CD4-positive, alpha-beta T cell treated with Interleukin-6 for 4 hours (primary cell): ENCODE data around the gene ATRNL1.

Source experiments
- DNase-seq: peaks from one replicate; pipeline ENCODE4 v3.0.0-alpha.2; 2020; ENCODE audit warnings: mixed read lengths

The ATRNL1 gene

GRCh38 chr10:115957786-115958442 lies 864.7 kb downstream of the ATRNL1 start:
- DNase-seq: no peak

- DNase-seq: no peak
Observed at GRCh38 chr10:115963848-115964247, 870.7 kb downstream of the ATRNL1 start.

GRCh38 chr10:115964827-115965226 lies 871.7 kb downstream of the ATRNL1 start:
- no peak for DNase-seq

GRCh38 chr10:115965376-115965775 lies 872.2 kb downstream of the ATRNL1 start:
- no peak for DNase-seq

- no peak for DNase-seq
Observed at GRCh38 chr10:115968236-115968635, 875.1 kb downstream of the ATRNL1 start.

- no peak for DNase-seq
Observed at GRCh38 chr10:115969591-115969990, 876.4 kb downstream of the ATRNL1 start.

DNA sequence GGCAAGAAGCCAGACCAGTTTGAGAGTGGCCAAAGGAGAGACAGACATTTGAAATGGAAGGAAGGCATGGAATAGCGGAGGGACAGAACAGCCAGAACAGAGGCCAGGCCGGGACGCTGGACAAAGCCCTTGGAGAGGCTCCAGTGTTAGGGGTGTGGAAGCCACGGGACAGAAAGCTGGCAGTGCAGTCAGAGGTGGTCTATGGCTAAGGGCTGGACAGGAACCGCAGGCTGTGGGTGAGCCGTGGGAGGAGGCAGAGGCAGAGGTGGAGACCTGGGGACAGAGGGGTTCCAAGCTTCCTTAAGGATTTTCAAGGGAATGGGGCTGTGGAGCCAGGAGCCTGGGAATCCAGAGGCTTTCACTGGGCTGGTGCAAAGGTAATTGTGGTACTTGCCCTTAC lies 878.8 kb downstream of the ATRNL1 start:
- DNase-seq: no peak

DNA sequence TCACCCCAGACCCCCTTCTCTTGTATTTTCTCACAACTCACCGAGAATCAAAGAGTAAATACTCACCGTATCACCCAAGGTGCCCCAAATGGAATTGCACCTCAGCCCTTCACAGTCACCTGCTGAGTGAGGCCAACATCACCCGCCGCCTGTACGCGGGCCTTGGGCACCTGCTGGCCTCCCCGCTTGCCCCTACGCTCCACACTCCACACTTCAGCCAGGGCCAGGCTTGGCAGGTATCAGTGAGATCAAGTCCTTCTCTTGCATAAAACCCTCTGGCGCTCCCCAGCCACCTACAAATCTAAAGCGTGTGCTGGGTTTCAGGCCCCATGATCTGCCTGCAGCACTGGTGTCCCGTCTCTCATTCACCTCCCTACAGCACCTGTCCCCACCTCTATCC lies 879.3 kb downstream of the ATRNL1 start:
- DNase-seq: no peak

DNA sequence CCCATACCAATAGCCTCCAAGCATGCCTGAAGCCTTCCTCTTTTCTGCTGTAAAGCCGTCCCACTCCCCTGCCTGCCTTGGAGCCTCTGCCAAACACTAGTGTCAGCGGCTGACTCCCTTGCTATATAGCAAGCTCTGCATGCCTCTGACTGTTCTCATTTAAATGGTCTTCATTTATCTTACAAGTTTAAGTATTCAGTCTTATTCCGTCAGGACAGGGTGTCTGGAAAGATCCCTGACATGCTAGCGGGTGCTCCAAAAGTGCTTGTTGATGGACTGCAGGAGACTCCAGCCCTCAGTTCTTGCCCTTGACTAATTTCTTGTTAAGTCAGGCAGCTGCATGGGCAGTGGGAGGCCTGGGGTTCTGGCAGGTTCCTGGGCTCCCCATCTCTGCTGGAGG lies 881.2 kb downstream of the ATRNL1 start:
- no peak for DNase-seq

- no peak for DNase-seq
Observed at GRCh38 chr10:115974816-115975430, 881.8 kb downstream of the ATRNL1 start.

GRCh38 chr10:115975506-115975905 lies 882.3 kb downstream of the ATRNL1 start:
- DNase-seq: no peak

DNA sequence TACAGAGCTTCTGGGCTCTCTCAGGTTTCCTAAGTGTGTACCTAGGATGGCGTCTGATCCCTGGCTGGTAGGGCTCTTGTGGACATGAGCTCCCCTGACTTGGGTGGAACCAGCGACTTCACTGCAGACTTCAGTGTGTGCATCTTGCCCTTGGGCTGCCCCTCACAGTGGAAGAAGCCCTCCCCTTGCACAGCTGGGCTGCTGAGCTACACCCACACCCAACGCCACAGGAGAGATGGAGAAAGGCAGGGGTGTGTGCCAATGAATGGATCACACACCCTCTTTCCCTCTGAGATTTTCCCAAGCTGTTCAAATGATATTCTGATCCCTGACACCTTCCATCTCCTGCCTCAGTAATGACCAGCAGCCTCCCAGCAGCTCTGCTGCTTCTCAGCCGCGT lies 883.2 kb downstream of the ATRNL1 start:
- no peak for DNase-seq

GRCh38 chr10:115977855-115978254 lies 884.7 kb downstream of the ATRNL1 start:
- DNase-seq: no peak

- DNase-seq: no peak
Observed at GRCh38 chr10:115979576-115979975, 886.4 kb downstream of the ATRNL1 start.

DNA sequence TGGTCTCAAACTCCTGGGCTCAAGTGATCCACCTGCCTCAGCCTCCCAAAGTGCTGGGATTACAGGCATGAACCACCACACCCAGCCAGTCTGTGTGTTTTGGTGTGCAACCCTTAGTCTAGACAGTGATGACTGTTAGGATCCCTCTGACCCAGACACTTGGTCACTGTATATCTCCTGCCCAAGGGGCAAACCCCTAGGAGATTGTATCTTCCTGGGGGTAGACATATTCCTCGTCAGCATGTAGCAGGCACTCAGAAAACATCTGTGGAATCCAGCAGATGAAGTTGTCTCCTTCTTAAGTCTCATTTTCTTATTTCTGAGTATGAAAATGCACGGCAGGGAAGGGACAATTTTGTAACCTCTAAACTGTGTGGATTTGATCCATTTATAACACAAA lies 887.3 kb downstream of the ATRNL1 start:
- no peak for DNase-seq

GRCh38 chr10:115981081-115981480 lies 887.9 kb downstream of the ATRNL1 start:
- DNase-seq: no peak

DNA sequence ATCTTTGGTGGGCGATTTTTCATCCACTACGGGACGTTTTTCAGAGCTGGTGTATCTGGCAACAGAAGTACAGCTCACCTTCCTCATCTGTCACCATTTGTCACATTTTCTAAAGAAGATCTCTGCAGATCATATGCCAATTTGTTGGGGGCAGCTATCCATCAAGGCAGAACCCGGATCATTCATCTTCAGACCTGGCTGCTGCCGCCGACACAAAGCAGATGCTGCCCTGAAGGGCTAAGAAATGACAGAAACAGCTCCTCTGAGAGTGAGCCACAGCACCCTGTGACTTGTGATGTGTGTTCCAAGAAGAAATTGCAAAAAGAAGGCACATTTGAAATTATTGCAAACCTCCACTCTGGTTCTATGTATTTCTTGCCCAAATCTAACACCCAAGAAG lies 888.9 kb downstream of the ATRNL1 start:
- DNase-seq: no peak

- no peak for DNase-seq
Observed at GRCh38 chr10:115982526-115982925, 889.4 kb downstream of the ATRNL1 start.

- DNase-seq: no peak
Observed at GRCh38 chr10:115985786-115986185, 892.6 kb downstream of the ATRNL1 start.

DNA sequence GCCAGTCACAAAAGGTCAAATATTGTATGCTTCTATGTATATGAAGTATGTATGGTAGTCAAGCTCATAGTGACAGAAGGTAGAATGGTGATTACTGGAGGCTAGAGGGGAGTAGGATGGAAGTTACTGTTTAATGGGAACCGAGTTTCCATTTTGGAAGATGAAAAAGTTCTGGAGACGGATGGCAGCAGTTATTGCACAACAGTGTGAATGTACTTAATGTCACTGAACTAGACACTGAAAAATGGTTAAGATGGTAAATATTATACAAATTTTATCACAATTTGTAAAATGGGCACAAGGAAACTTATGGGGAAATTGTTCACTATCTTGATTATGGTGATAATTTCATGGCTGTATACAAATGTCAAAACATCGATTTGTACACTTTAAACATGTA lies 895.2 kb downstream of the ATRNL1 start:
- DNase-seq: no peak

- no peak for DNase-seq
Observed at GRCh38 chr10:115989621-115990020, 896.5 kb downstream of the ATRNL1 start.

GRCh38 chr10:115992236-115992986 lies 899.2 kb downstream of the ATRNL1 start:
- no peak for DNase-seq

GRCh38 chr10:115996031-115996430 lies 902.9 kb downstream of the ATRNL1 start:
- DNase-seq: no peak

- no peak for DNase-seq
Observed at GRCh38 chr10:115998301-115998700, 905.1 kb downstream of the ATRNL1 start.
